Stimulated activated CD4-positive, alpha-beta T cell treated with anti-CD3 and anti-CD28 coated beads, Interleukin-1b, Interleukin-23, amount 100 ng/mL, for 24 hours (primary cell): ENCODE results near the gene KBTBD4.

ENCODE experiments used
- DNase-seq, 4 experiments: peaks; one replicate each; pipeline ENCODE4 v3.0.0-alpha.2; 2020; ENCODE audit warnings: low read depth in 4 of 4, low spot score in 1 of 4

Gene KBTBD4

DNA sequence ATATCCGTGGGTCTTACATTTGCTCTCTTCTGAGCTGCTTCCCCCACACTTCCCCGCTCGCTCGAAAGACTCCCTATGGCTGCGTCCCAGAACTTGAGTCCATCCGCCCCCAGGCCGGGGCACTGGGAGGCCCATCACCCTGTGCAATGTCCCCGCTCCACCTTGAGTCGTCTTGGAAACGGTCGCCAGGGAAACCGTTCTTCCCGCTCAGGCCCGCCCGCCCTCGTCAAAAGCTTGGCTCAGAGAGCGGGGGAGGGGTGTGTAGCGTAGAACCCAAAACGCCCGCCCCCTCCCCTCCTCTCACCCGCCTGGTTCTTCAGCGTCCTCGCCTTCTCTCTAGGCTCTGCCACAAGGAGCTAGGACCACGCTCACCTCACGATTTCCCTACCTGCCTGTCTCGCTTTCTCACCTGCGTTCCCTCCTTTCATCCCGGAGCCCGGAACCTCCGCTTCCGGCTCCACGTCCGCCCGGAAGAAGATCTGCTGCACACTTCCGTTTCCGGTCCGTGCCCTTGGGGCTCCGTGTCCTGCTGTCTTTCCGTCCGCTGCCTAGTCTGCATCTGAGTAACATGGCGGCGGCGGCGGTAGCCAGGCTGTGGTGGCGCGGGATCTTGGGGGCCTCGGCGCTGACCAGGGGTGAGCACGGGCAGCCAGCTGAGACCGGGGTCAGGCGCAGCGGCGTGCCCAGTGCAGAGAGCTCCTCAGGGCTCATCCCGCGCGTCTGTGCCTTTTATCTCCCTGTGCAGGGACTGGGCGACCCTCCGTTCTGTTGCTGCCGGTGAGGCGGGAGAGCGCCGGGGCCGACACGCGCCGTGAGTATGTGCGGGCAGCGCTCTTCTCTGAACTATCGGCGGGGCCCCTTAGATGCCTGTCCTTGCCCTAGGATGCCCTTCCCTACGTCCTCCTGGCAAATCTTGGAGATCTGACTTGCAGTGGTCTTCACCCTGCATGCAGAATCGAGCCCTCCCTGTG is at the start of gene KBTBD4, which contains the start of gene NDUFS3:
Gene KBTBD4 (minus strand): TSS at position 447 of the 971 bp plus-strand sequence. CDS start 19 bp downstream, at position 428.
Gene NDUFS3 (plus strand): TSS at position 551 of the 971 bp plus-strand sequence. CDS start 18 bp downstream, at position 569.
- peak; percentile 73 to 81 (median 78) for DNase-seq

DNA sequence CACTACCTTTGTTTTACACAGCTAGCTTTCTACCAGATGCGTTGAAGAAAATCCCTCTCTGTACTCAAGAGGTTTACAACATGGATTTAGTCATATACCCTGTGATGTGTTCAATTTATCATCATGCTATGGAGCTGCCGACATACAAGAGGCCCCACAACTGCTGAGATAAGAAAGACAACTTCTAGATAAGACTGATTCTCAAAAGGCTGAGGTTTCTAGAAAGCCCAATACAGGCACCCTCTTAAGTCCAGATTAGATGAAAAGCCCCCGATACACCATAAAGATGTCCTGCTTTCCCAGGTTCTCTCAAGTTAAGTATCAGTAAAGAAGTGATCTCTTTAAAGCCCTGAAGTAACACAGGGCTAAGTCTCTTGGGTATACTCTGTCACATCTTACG is 49.3 kb upstream of the KBTBD4 start:
- no peak for DNase-seq

DNA sequence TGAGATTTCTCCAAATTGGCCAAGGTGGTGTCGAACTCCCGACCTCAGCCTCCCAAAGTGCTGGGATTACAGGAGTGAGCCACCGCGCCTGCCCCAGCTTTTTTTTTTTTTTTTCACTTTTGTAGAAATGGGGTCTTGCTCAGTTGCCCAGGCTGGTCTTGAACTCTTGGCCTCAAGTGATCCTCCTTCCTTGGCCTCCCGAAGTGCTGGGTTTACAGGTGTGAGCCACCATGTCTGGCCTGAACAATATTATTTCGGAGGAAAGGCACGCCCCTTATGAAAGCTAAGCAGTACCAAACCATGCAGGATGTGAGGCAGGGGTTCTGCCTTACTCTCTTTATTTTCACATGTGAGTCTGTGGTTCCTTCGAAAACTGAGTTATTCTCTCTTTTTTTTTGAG is 47.5 kb upstream of the KBTBD4 start:
- DNase-seq, result no peak

DNA sequence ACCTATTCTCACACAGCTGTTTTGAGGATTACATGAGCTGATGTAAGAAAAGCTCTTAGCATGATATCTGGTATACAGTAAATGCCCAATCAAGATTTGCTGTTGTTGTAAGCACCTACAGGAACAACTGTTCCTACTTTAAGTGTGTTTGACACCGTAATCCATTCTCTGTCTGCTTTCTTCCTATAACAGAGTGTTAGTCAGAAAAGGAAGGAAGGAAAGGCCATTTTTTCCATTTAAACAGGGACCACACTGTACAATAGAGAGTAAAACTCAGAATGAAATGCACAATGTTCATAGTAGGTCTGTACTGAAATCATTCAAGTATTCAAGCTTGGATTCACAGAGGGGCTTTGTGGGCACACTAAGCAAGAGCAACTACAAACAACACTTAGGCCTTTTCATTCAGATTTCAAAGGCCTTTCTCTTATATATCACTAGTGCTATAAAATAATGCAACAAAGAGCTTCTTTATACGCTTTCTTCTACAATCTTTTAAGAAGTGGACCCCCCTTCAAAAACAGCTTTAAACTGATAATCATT is 42.1 kb upstream of the KBTBD4 start:
- DNase-seq, result no peak

DNA sequence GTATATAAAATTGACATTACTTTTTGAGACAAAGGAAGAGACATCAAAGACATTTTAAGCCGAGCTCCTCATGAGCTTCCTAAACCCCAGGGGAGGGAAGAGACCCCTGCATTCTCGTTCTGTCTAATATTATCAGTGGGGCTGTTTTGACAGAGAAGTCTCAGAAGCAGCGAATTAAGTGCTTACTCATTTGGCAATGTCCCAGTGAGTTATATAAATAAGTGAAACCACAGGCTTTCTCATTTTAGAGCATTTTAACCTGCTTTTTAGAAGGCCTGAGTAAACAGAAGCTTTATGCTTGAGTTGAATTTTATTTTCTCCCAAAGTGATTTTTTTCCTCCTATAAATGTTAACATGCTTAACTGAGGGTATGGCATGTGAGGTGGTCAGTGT is 38.6 kb upstream of the KBTBD4 start:
- no peak for DNase-seq

DNA sequence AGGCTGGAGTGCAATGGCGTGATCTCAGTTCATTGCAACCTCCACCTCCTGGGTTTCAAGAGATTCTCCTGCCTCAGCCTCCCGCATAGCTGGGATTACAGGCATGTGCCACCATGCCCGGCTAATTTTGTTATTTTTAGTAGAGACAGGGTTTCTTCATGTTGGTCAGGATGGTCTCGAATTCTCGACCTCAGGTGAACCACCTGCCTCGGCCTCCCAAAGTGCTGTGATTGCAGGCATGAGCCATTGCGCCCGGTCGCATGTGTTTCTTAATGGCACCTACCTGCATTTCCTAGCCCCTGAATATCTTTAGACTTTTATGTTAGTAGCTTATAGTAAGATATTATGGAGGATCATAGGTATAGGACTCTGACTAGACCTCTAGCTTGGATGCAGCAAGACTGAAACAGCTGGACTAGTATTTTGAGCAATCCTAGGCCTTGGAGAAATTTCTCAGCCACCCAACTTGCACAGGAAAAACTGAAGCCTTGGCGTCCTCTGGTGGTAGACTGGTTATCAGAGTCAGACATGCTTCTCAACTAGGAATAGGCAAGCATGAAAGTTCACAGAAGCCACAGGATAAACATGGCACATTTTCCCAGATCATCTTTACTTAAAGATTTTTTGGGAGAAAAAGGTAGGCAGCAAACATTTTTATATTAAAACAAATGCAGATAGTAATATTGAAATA is 38.1 kb upstream of the KBTBD4 start:
- no peak for DNase-seq

DNA sequence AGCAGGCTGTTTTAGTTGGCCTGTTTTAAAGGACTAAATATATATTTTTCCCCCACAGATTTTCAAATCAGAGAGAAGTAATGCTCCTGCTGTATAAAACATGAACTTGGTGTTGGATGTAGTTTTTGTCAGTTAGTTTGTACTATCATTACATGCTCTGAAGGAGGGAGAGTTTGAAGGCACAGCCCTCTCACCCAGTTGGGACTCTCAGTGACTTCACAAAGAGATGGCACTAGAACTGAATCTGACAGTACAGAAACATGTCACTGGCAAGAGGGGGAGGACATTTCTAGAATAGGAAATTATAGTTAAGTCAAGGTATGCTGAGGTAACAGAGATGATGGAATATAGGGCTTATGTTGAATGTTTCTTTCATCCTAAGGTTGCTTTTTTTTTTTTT is 36.5 kb upstream of the KBTBD4 start:
- DNase-seq, result no peak

DNA sequence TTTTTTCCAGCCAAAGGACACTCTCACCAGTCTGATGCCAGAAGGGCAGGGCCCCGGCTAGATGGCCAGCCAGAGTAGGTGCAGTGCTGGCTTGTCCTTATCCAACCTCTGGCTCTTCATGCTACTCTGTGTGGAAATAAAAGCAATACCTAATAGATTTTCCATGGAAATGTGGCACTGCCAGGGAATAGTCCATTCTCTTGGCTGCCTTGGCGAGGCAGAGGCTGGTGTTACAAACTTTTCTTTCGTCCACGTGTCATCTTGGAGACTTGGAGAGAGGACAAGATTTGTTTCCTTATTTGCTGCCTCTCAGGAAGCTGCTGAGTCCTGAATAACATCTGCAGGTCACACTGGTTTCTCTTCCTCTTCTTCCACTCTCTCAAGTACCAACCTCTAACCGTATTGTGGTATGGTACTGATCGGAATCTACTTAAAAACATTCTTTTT is 32.6 kb upstream of the KBTBD4 start:
- DNase-seq, result no peak

DNA sequence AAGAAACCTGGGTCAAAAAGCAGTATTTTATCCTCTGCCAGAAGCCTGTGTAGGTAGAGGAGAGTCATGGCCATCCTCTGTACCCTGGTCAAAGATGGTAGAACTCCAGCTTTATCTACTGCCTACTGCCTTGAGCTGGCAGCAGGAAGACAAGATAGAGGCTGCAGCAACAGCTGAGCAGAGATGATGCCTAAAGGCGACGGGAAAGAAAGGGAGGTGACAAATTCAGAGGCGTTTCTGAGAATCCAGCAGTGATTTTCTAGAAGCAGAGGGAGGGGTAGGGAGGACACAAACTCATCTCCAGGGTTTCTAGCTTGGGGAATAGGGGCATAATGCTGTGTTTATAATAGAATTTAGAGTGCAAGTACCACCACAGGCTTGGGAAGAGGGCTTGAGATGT is 30.9 kb upstream of the KBTBD4 start:
- no peak for DNase-seq

DNA sequence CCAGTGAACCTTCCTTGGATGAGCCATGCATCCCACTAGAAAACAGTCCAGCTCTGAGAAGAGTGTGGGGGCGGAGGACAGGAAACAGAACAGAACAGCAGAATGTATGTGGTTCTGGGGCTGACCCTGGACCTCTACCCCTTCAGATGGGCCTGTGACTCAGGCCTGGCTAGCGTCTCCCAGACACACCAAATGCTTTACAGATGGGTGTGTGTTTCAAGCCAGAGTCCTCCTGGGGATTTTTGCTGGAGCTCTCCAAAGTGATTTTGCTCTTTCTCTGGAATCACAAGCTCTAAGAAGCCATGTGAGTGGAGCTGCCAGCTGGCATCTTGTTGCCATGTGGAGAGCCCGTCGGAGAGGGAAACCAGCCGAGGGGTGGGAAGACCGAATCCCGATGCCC is 28.6 kb upstream of the KBTBD4 start:
- DNase-seq, result no peak

DNA sequence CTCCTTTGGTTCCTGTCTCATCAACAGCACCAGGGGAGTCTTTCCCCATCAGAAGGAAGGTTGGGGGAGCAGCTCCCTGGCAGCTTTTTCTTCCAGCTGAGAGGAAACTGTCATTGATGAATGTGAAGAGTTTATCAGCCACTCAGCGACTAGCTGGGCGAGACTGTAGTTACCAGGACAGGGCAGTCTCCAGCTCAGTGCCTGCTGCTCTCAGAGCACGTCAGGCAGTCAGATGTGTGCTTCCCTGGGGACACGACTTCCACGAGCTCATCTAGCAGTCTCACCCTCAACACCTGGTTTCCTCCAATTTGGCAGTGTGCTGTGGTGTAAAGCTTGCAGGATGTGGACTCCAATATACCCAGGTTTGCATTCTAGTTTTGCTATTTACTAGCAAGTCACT is 28.0 kb upstream of the KBTBD4 start:
- no peak for DNase-seq

DNA sequence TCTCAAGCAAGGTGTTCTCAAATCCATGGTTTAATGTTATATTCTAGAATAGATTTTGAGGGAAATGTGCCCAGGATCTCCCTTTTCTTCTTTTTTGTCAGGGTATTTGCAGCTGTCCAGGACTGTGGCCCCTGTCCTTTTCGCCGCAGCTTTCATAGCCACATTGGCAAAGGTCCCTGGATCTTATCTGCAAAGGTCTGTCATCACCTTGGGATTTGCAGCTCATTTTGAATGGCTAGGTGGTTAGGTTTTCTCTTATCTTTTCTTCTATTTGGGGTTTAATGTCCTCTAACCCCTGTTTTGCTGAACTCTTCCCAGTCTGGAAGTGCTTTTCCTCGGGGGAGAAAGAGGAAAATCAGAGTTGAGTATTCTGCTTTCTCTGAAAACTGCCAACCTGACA is 27.2 kb upstream of the KBTBD4 start:
- no peak for DNase-seq

DNA sequence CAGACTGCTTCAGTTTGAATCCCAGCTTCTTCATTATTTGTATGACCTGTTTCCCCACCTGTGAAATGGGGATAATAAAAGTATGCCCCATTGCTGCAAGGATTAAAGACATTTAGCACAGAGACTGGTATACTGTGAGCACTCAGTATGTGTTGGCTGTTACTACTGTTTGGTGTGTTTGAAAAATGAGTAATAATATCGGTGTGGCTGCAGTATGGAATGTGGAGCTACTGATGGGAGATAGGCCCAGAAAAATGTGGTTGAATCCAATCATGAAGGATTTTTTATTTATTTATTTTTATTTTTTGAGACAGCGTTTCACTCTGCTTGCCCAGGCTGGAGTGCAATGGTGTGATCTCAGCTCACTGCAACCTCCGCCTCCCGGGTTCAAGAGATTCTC is 24.5 kb upstream of the KBTBD4 start:
- no peak for DNase-seq

DNA sequence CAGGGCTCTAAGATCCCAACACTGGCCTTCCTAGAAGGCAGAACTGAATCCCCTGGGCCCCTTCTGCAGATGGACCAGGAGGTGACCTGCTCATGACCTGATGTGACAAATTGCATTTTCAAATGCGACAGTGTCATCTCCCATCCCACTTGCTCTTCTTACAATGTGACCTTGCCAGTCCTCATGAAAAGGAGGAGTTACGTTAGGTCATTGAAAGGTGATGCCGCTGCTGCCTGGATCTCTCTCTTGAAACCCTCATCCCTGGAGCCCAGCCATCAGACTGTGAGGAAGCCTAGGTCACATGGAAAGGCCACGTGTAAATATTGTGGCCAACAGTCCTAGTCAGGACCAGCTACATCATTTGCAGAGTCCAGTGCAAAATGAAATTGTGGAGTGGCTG is 21.1 kb upstream of the KBTBD4 start:
- DNase-seq, result no peak

DNA sequence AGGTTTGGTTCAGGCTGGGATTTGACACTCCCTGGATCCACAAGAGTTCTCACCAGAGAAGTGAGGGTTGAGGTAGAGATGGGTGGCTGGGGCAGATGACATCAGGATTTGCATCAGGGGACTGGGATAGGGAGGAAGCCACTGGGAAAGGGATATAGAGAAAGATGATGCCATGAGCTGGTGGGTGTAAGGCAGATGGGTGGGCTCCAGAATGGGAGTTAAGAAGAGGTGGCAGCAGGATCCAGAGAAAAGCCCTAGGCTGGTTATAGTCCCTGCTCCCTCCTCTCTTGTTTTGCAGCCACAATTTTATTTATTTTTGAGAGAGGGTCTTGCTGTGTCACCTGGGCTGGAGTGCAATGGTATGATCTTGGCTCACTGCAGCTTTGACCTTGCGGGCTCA is 17.2 kb upstream of the KBTBD4 start:
- no peak for DNase-seq

DNA sequence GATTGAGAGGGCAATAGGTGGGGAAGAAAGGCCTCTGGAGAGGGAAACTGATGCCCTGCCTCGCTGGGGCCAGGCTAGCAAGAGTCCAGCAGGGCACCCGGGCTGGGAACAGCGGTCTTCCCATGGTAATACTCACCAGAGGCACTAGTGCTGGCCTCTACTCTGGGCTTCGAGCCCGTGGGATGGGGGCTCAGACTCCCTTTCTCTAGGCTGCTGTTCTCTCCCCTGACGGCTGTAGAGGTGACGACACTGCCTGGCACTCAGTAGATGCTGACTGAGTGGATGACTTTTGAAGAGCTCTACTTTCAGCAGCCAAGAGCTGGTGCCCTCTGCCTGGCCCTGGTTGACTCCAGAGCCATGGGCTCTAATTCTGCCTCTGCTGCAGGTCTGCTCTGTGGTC is 16.3 kb upstream of the KBTBD4 start:
- DNase-seq, result no peak

DNA sequence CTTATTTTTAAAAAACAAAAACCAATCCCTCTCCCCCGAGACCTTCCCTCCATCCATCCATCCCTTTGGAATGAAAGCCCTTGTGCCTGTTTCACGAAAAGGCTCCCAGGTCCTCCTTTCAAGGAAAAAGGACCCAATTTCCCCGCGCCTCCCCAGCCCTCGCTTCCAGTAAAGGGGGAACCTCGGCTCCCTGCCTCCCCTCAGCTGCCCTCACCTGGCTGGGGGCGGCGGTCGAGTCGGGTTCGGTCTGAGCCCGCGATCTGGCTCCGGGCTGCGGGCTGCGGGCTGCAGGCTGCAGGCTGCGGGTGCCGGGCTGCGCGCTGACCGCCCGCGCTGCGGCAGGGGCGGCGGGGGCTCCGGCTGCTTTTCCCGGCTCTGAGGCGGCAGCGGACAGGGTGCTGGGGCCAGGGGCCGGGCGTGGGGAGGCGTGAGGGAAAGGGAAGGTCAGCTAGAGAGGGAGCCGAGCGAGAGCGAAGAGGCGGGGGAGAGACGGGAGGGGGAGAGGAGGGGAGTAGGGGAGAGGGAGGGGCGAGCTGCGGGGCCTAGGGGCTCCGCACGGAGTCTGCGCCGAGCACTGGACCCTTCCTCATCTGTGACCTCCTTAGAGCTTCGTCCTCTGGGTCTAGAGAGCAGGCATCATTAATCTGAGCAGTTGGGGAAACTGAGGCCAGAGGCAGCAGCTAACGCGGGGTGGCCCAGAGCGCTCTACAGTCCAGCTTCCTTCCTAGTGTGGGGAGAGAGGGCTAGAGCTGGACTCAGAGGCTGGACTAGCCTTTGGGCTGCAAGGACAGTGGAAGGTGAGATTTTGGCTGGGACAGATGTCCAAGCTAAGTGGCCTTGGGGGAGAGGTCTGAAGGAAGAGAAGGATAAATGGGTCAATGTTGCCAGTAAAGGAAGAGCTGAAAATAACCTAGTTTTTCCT is 15.4 kb upstream of the KBTBD4 start, which contains the start of gene C1QTNF4:
Gene C1QTNF4 (minus strand): TSS at position 478 of the 922 bp plus-strand sequence. CDS start 3,601 bp downstream, outside the sequence.
- no peak for DNase-seq

DNA sequence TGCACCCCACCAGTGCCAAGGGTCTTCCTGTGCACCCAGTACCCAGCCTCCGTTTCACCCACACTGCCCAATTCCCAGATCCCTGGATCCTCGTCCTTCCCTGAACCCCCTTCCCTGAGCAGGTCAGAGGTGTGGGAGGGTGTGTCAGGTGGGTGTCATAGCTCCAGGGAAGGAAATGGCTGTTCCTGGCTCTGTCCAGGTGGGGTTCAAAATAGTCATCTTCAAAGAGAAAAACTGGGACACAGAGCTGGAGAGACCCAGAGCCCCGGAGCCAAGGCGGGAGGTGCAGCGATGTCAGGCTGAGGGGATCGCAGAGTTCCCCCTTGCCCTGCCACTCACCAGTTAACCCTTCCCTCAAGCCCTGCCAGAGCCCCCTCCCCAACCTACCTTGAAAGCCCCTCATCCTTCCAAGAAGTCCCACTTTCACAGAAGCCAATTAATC is 14.7 kb upstream of the KBTBD4 start:
- no peak for DNase-seq

DNA sequence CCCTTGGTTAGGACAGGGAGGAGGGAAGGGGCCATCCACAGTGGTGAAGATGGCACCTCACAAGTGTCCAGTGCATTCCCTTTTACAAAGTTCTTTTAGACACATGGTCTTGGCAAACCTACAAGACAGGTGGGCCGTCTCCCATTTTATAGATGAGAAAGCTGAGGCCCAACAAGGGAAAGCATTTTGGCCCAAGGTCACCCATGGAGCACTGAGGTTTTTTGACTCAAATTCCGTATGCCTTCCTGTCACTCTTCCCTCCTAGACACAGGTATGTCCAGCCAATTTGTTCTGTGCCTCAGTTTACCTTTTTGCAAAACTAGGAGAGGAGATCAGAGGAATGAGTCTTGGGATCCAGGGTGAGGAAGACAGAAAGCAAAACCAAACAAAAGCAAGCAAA is 14.2 kb upstream of the KBTBD4 start:
- no peak for DNase-seq

DNA sequence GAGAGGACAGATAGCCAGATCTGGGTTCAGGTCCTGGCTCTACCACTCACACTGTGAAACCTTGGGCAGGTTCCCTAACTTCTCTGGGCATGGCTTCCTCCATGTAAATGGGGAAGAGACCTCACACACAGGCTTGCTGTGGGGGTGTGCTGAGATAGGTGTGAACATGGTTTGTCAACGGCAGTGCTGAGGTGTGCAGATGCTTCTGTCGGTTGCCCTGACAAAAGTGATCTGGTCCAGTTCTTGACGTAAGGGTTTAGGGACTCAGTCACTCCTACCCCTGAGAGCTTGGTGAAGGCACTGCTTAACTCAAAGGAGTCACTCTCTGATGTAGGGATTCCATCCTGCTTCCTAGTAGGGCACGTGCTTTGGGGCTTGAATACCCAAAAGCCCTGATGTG is 13.5 kb upstream of the KBTBD4 start:
- no peak for DNase-seq

DNA sequence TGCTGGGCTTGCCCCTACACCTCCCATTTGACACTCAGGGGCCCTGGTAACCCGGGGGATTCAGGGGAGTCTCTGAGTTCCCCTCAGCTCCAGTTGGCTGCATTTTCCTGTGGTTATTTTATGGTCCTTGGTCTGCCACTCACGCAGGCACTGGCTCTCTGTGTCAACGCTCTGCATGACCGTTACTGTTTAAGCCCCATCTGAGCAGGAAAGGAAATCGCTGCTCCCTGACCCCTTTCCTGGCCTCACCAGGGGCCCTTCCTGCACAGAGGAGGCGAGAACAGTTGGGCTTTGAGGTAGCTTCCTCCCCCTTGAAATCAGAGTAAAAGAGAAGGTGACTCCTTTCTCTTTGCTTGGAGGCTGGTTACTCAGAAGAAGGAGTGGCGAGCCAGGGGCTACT is 13.0 kb upstream of the KBTBD4 start:
- no peak for DNase-seq
